GM21786 (cell line): ENCODE data around the gene KCND3.
"Not testable (repeated sequence)": the region's sequence is repeated elsewhere in the genome, so short reads cannot be mapped to it uniquely, and the experiment has no call there.

Experiments
- ATAC-seq: cut with Tn5 transposase; IDR thresholded peaks from one replicate; pipeline ENCODE4 v1.9.1; 2021; ENCODE audit not compliant: unreplicated experiment

KCND3 gene

GRCh38 chr1:111818546-111818945, 170.9 kb downstream of the KCND3 start:
- ATAC-seq = no peak

DNA sequence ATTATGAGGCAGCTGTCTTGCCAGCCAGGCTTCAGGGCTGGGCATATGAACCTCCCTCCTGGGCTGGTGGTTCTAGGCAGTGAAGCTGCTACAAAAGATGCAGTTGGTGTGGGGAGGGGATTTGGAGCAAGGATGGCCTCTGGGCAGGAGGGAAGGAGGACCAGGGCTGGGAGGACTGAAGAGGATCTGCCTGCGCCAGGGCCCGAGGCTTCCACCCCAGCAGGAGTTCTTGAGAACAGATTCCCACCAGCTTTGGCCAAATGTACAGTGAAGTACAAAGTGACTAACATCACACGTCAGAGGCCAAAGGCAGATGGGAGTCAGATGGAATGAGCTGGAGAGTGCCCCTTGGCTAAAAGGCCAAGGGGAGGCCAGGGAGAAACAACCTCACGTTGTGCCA, 171.4 kb downstream of the KCND3 start:
- no peak for ATAC-seq

- no peak for ATAC-seq
Observed at GRCh38 chr1:111814642-111815041, 174.8 kb downstream of the KCND3 start.

DNA sequence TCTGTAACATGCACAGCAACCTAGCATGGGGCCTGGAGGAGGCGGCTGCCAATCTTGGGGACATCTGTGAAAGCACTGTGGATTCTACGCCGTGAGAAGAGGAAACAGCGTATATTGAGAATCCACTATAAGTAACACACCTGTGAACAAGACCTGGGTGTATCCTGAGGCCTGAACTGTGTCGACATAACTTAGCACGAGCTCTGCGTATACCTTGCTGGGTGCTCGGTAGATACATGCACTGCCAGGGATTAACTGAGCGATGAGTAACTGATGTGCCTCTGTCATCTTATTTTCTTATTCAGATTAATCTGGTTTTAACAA, 175.2 kb downstream of the KCND3 start:
- ATAC-seq = no peak

DNA sequence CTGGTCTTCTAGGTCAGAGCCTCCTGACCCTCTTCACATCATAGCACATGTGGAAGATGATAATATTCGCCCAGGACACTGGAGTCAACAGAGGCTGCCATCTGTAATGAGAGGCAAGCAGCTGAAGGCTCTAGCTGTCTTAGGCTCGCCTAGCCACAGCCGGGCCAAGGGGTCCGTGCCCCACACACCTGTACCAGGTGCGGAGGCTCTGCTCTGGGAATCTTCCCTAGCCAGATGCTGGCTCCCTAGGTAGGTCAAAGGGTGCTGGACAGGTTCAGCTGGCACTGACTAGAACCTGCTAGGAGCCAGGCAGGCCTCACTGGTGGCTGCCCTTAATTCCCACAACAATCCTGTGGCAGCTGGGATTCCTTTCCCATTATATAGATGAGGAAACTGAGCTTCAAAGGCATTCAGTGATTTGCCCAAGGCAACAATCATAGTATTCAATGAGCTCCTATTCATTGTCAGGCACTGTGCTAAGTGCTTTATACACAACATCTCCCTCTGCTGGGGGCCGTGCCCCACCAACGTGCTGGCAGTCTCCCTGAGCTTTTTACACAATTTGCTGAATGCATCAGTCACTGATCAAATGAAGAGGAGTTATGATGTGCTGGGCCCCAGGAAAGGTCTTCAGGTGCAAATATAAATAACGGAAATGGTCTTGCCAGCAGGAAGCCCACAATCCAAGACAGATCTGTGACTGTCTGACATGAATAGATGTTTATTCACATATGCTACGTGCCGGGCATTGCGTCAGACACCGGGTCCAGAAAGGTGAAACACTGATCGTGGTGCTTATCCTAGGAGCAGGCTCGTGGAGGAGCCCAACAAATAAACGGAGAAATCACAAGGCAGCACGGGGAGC, 175.8 kb downstream of the KCND3 start:
- no peak for ATAC-seq

DNA sequence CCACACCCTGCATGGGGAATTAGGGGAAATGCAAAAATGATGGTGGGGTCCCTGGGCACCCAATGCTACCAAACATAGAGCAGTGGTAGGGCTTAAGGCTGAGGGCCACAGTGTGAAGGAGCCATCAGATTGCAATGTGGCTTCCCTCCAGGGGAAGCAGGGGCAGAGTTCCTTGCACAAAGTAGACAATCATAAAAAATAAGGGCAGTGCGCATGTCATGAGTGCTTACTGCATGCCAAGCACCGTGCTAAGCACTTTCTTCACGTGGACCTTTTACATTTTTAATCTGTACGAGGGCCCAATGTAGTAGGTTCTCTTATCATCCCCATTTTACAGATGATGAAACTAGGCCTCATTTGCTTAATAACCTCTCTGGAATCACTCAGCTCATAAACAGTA, 177.2 kb downstream of the KCND3 start:
- ATAC-seq = no peak

GRCh38 chr1:111811891-111812290, 177.6 kb downstream of the KCND3 start:
- no peak for ATAC-seq

- no peak for ATAC-seq
Observed at GRCh38 chr1:111805251-111805650, 184.2 kb downstream of the KCND3 start.

GRCh38 chr1:111804776-111805175, 184.7 kb downstream of the KCND3 start:
- no peak for ATAC-seq

- ATAC-seq = no peak
Observed at GRCh38 chr1:111803951-111804350, 185.5 kb downstream of the KCND3 start.

DNA sequence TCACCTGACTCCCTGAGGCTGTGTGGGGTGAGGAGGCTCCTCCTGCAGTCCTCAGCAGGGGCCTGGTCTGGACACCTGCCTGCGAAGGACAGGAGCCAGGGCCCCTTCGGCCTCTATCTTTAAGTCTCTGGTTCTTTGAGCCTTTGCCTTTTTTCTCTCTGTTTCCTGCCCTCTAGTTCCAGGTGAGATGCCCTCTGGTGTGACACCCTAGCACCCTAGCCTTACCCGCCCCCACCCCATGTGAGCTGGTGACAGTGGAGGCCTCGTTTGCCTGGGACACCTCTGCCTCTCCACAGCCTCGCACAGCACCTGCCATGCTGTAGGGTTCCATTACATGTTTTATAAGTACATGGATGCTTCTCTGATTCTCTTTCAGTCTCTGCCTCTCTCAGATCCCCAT, 186.5 kb downstream of the KCND3 start:
- ATAC-seq = no peak

- no peak for ATAC-seq
Observed at GRCh38 chr1:111802110-111802509, 187.4 kb downstream of the KCND3 start.

GRCh38 chr1:111801071-111801850, 188.2 kb downstream of the KCND3 start:
- ATAC-seq = no peak

- not testable (repeated sequence) for ATAC-seq
Observed at GRCh38 chr1:111799722-111800121, 189.7 kb downstream of the KCND3 start.

DNA sequence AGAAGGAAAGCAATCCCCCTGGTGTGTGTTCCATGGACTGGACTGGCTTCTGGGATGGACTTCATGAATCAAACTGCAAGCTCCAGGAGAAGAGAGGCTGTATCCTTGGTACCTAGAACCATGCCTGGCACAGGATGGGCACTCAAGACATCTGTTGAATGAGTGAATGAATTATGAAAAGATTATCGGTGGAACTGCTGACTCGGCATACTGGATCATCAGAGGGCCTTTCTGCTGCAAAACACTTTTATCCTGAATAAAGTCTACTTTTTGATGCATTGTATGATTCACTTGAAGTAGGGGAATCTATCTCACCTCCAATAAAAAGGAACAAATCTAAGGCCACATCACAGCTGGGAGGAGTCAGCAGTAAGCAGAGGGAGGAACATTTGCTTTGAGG, 190.9 kb downstream of the KCND3 start:
- no peak for ATAC-seq

DNA sequence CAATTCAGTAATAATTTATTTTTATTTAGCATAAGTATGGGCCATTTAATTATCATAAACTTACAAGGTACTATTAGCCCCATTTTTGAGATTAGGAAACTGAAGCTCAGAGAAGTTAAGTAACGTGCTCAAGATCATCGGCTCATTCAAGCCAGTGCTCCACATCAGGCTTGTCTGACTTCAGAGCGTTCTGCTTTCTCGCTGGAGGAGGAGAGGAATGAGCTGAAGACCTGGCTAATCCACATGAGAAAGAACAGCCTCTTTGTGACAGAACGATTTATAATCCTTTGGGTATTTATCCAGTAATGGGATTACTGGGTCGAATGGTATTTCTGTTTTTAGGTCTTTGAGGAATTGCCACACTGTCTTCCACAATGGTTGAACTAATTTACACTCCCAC, 194.1 kb downstream of the KCND3 start:
- no peak for ATAC-seq

- ATAC-seq = no peak
Observed at GRCh38 chr1:111793923-111794322, 195.5 kb downstream of the KCND3 start.

DNA sequence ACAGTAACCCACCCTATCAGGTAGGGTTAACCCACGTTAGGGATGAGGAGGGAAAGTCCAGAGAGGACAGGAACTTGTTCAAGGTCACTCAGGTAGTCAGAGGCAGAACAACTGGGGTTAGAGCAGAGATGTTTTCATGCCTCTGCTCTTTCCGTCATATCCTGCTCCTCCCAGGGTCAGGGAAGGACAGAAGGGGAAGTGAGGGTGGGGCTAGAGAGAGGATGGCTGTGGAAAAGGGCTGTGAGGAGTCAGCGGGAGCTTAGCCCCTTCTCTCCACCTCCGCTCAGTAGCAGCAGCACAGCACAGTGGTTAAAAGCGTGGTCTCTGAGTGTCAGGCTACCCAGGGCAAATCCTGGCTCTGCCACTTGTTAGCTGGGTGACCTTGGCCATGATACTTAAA, 197.2 kb downstream of the KCND3 start:
- ATAC-seq = no peak

DNA sequence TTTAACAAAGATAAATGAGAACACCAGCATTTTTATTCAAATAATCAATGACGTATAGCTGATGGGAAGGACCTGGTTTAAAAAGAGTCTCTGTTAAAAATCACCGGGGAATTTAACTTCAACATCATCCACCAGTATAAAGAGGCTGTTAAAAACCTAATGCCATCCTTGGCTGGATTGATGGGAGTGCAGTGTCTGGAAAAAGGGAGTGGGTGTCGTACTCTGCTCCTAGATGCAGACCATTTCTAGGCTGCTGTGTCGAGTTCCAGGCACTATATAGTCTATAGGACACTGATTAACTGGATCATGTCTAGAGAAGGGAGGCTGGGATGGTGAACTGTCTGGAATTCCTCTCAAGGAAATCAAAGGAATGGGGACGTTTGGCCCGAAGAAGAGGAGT, 197.7 kb downstream of the KCND3 start:
- ATAC-seq = no peak

DNA sequence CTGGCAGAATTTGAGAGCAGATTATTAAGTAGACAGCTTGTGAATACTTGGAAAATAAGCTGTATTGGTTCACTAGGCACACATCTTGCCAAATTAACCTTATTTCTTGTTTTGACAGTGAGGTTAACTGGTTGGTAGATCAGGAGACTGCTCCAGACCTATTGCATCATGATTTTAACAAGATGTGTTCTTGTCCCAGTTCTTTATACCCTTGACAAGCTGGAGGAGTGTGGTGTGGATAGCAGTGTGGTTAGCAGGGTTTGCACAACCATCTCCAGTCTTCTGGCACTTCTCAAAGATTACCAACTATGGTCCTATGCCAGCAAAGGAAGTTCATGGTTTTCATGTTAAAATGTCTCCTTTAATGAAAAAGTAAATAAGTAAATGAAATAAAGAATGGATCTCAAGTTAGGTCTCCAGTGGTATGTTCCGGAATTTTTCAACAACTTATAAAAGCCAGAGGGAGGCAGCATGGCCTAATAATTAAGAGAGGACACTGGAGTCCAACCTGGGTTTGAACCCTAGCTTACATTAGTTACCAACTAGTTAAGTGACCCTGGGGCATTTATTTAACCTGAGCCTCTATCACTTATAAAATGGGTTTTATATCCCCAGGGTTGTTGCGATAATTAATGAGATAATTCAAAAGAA, 199.7 kb downstream of the KCND3 start:
- no peak for ATAC-seq

DNA sequence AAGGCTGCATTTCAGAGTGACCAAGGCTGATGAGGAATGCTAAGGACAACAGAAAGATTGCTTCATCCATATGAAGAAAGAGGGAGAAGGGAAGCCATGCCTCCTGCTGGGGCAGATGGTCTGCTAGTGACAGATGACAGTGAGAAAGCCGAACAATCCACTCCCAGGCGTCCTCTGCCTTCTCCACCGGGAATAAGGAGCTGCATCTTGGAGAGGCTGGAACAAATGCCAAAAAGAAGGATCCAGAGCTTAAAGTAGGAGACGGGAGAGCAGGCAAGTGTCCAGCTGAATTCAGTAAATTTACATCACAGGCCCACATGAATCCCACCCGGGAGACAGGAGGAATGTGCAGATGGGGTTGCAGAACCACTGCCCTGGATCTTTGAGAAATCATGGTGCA, 200.3 kb downstream of the KCND3 start:
- ATAC-seq = no peak

- ATAC-seq = no peak
Observed at GRCh38 chr1:111786669-111787207, 202.7 kb downstream of the KCND3 start.
